HepG2 (cell line): ENCODE measurements around the gene RERGL. TPM values are rescaled to one million over a fixed set of nuclear protein-coding genes. Genes with fewer than 3 reads are reported as not detected.

Experiments used
- ATAC-seq: fragments of 200-7000 bp; cut with Tn5 transposase; 3 replicates; pipeline ENCODE4 v1.9.1; 2020; ENCODE audit warnings: mild to moderate bottlenecking, moderate library complexity
- BruUV-seq: library from RNA; stranded (reverse); fragments of 400-500 nt; replicated peaks from 2 replicates; lab custom pipeline; 2021; lab: Mats Ljungman, UMichigan
- CTCF ChIA-PET: fragments of 300-600 bp; formaldehyde crosslinking; extraction: SDS; loops from one replicate; lab custom pipeline; 2021; ENCODE audit warnings: low total read pairs, inconsistent platforms, low intra/inter-chr PET ratio; lab: Yijun Ruan, JAX
- POLR2A ChIA-PET: fragments of 350-600 bp; sonication (Branson Sonifier 250); formaldehyde crosslinking; loops from one replicate; lab custom pipeline; 2020; ENCODE audit warnings: antibody characterized with exemption, inconsistent platforms; lab: Yijun Ruan, JAX
- DNase-seq: peaks from one replicate; pipeline ENCODE4 v3.0.0-alpha.2; 2015; ENCODE audit warnings: low spot score
- FAIRE-seq: peaks from 3 replicates; lab custom pipeline; 2011; peaks lifted over from hg19 to GRCh38; lab: Jason Lieb, UNC
- H2AFZ ChIP-seq: one replicate; pipeline ENCODE4 v1.6.1; 2011; ENCODE audit warnings: low read length, inconsistent platforms
- H3K27ac ChIP-seq: fragments of 300-600 bp; 3 replicates; pipeline ENCODE4 v1.8.0; 2011; ENCODE audit warnings: mixed run types, mild to moderate bottlenecking, mixed read lengths, low read length, inconsistent platforms; ENCODE audit not compliant: insufficient read depth; ENCODE audit errors: extremely low read length
- H3K27me3 ChIP-seq, 2 experiments: fragments of 200-600 bp in 1 of 2; 2 replicates in 1 of 2; 3 replicates in 1 of 2; pipeline versions ENCODE4 v1.6.0 to v1.8.0; 2011; ENCODE audit warnings: low read length in 2 of 2, mild to moderate bottlenecking in 2 of 2, moderate library complexity in 2 of 2, inconsistent platforms in 1 of 2; ENCODE audit not compliant: insufficient read depth in 2 of 2, control insufficient read depth in 1 of 2
- H3K36me3 ChIP-seq, 2 experiments: fragments of 200-600 bp in 1 of 2; replicated peaks in 1 of 2; 2 replicates in 1 of 2; 3 replicates in 1 of 2; pipeline versions ENCODE4 v1.5.1 to v1.8.0; 2011; ENCODE audit warnings: low read length in 2 of 2, inconsistent platforms in 1 of 2; ENCODE audit not compliant: insufficient read depth in 2 of 2, control insufficient read depth in 1 of 2
- H3K4me1 ChIP-seq: 2 replicates; pipeline ENCODE4 v1.5.1; 2012; ENCODE audit warnings: low read length, inconsistent platforms; ENCODE audit not compliant: insufficient read depth
- H3K4me2 ChIP-seq: 2 replicates; pipeline ENCODE4 v1.6.0; 2011; ENCODE audit warnings: low read depth, low read length, inconsistent platforms
- H3K4me3 ChIP-seq, 3 experiments: fragments of 200-600 bp in 1 of 3; sonication (generic), shearing (Covaris generic) in 1 of 3; replicated peaks in 1 of 3; 2 replicates each; pipeline ENCODE4 v1.5.1; 2011 to 2016; ENCODE audit warnings: low read length in 3 of 3, inconsistent platforms in 2 of 3, low read depth in 2 of 3, mild to moderate bottlenecking in 2 of 3, control low read depth in 1 of 3, mixed read lengths in 1 of 3; ENCODE audit not compliant: insufficient read depth in 1 of 3
- H3K79me2 ChIP-seq: one replicate; pipeline ENCODE4 v1.6.1; 2011; ENCODE audit warnings: low read length, inconsistent platforms; ENCODE audit not compliant: insufficient read depth
- H3K9ac ChIP-seq: 2 replicates; pipeline ENCODE4 v1.6.0; 2011; ENCODE audit warnings: mild to moderate bottlenecking, low read depth, low read length, inconsistent platforms; ENCODE audit not compliant: insufficient read depth
- H3K9me3 ChIP-seq: 2 replicates; pipeline ENCODE4 v1.5.1; 2012; ENCODE audit warnings: mild to moderate bottlenecking, low read length
- H4K20me1 ChIP-seq: 2 replicates; pipeline ENCODE4 v1.6.0; 2011; ENCODE audit warnings: inconsistent platforms, mild to moderate bottlenecking, low read length, moderate library complexity; ENCODE audit not compliant: insufficient read depth
- BRF2 ChIP-seq: sonication (generic); formaldehyde crosslinking; IDR thresholded peaks from 2 replicates; pipeline ENCODE4 v1.8.1; 2022; ENCODE audit warnings: mild to moderate bottlenecking, missing genetic modification reagents
- ELF4 ChIP-seq: sonication (generic); formaldehyde crosslinking; IDR thresholded peaks from 2 replicates; pipeline ENCODE4 v1.5.0; 2020; ENCODE audit warnings: missing genetic modification reagents, mild to moderate bottlenecking, moderate library complexity, borderline replicate concordance
- GLI4 ChIP-seq: sonication (generic); formaldehyde crosslinking; IDR thresholded peaks from 2 replicates; pipeline ENCODE4 v1.5.1; 2020; ENCODE audit warnings: missing genetic modification reagents, mild to moderate bottlenecking, moderate library complexity, borderline replicate concordance
- HINFP ChIP-seq: sonication (generic); formaldehyde crosslinking; IDR thresholded peaks from 2 replicates; pipeline ENCODE4 v1.4.0; 2020; ENCODE audit warnings: low read depth, mild to moderate bottlenecking, missing genetic modification reagents
- HOXA7 ChIP-seq: sonication (generic); formaldehyde crosslinking; IDR thresholded peaks from 2 replicates; pipeline ENCODE4 v1.8.1; 2022; ENCODE audit warnings: mild to moderate bottlenecking, missing genetic modification reagents, moderate library complexity
- KAT8 ChIP-seq: IDR thresholded peaks from 2 replicates; pipeline ENCODE4 v1.6.1; 2016; ENCODE audit warnings: missing genetic modification reagents, missing compliant biosample characterization
- MLLT10 ChIP-seq: sonication (generic); formaldehyde crosslinking; IDR thresholded peaks from 2 replicates; pipeline ENCODE4 v1.4.0; 2020; ENCODE audit warnings: missing genetic modification reagents
- MLX ChIP-seq: IDR thresholded peaks from 2 replicates; pipeline ENCODE4 v1.6.1; 2016
- NFE2L1 ChIP-seq: sonication (generic); formaldehyde crosslinking; IDR thresholded peaks from 2 replicates; pipeline ENCODE4 v1.4.0; 2020; ENCODE audit warnings: missing genetic modification reagents, mild to moderate bottlenecking, borderline replicate concordance
- PPARG ChIP-seq: conservative IDR thresholded peaks from 2 replicates; pipeline ENCODE4 v1.6.1; 2016; ENCODE audit warnings: missing biosample characterization, missing genetic modification reagents
- SETDB1 ChIP-seq: sonication (generic); formaldehyde crosslinking; IDR thresholded peaks from 2 replicates; pipeline ENCODE4 v1.5.1; 2020; ENCODE audit warnings: missing genetic modification reagents, mild to moderate bottlenecking, borderline replicate concordance
- SNAI1 ChIP-seq: sonication (generic); formaldehyde crosslinking; IDR thresholded peaks from 2 replicates; pipeline ENCODE4 v1.5.0; 2020; ENCODE audit warnings: mild to moderate bottlenecking, missing genetic modification reagents, borderline replicate concordance
- THAP7 ChIP-seq: sonication (generic); formaldehyde crosslinking; IDR thresholded peaks from 2 replicates; pipeline ENCODE4 v1.8.1; 2023; ENCODE audit warnings: mild to moderate bottlenecking, missing genetic modification reagents
- ZBTB2 ChIP-seq: sonication (generic); formaldehyde crosslinking; IDR thresholded peaks from 2 replicates; pipeline ENCODE4 v1.8.0; 2022; ENCODE audit warnings: low read depth, missing genetic modification reagents
- ZFP90 ChIP-seq: sonication (generic); formaldehyde crosslinking; IDR thresholded peaks from 2 replicates; pipeline ENCODE4 v1.8.0; 2022; ENCODE audit warnings: missing genetic modification reagents, mild to moderate bottlenecking, inconsistent platforms, borderline replicate concordance
- ZMAT3 ChIP-seq: sonication (generic); formaldehyde crosslinking; conservative IDR thresholded peaks from 2 replicates; pipeline ENCODE4 v1.7.0; 2021; ENCODE audit warnings: missing genetic modification reagents
- ZMYM3 ChIP-seq: sonication (generic); formaldehyde crosslinking; IDR thresholded peaks from 2 replicates; pipeline ENCODE4 v1.5.1; 2020; ENCODE audit warnings: mild to moderate bottlenecking, missing genetic modification reagents
- ZNF350 ChIP-seq: sonication (generic); formaldehyde crosslinking; IDR thresholded peaks from 2 replicates; pipeline ENCODE4 v1.4.0; 2020; ENCODE audit warnings: mild to moderate bottlenecking, low read depth, missing genetic modification reagents, borderline replicate concordance
- ZNF546 ChIP-seq: sonication (generic); formaldehyde crosslinking; conservative IDR thresholded peaks from 2 replicates; pipeline ENCODE4 v1.8.1; 2023; ENCODE audit warnings: mild to moderate bottlenecking, missing genetic modification reagents
- ZNF737 ChIP-seq: sonication (generic); formaldehyde crosslinking; IDR thresholded peaks from 2 replicates; pipeline ENCODE4 v1.5.0; 2020; ENCODE audit warnings: missing genetic modification reagents, mild to moderate bottlenecking, borderline replicate concordance
- WGBS: methylation state at CpG from one replicate; pipeline ENCODE4 v1.1.6; 2017; ENCODE audit warnings: low lambda C conversion rate; 5-methylcytosine and 5-hydroxymethylcytosine counted together
- in situ Hi-C: cut with HindIII; loops from 2 replicates; pipeline ENCODE4 v1.10.0; 2017; ENCODE audit warnings: low pct_unique_long_range_greater_than_20kb; ENCODE audit not compliant: extremely low pct_ligation_motif_present
- intact Hi-C: fragments of 100-400 bp; cut with micrococcal nuclease; formaldehyde crosslinking; loops from one replicate; pipeline ENCODE4 v1.10.0; 2022; ENCODE audit not compliant: unreplicated experiment
- polyA plus RNA-seq, 8 experiments: library from polyadenylated mRNA; depleted of rRNA in 3 of 8; stranded (reverse) in 7 of 8; unstranded in 1 of 8; fragments of >200 nt; fragmentation: Illumina TruSeq in 4 of 8; extraction: Trizol in 4 of 8; gene quantifications; 2 replicates each; pipeline versions ENCODE4 v1.2.1 to v1.2.3, GENCODE V29; 2011 to 2016; ENCODE audit warnings: low read depth in 4 of 8, missing spikeins in 1 of 8, mixed read lengths in 1 of 8; ENCODE audit not compliant: insufficient read depth in 1 of 8
- total RNA-seq, 5 experiments: library from RNA; depleted of rRNA; stranded (reverse); fragments of >200 nt; fragmentation: Illumina TruSeq; extraction: Trizol; gene quantifications; 2 replicates each; pipeline ENCODE4 v1.2.3, GENCODE V29; 2016; ENCODE audit warnings: low read depth in 1 of 5

Gene RERGL
- total and polyA plus RNA-seq, 2 of the 13 experiments (the other 11 are each of a cell fraction or from before 2014, with no cell fraction given), result not detected

- TF ChIP-seq PPARG (no peak), HINFP (CRISPR knock-in tag) (no peak), GLI4 (CRISPR knock-in tag) (no peak), KAT8 (no peak)
These were observed 11.1 kb upstream of the RERGL start (continued) for GRCh38 chr12:18101043-18101442.

GRCh38 chr12:18084080-18084479 is 5.9 kb downstream of the RERGL start:
- no peak for DNase-seq
- no peaks in the 10 kb centered on the region for H3K79me2 ChIP-seq
- H3K36me3 ChIP-seq, result no peaks in the 10 kb centered on the region
- no TSS peak for BruUV-seq
- no peak for FAIRE-seq
- 0% methylated on average over 3 of the region's 3 CpGs for WGBS
- H3K4me2 ChIP-seq, result no peak overlapping the region
- H3K9me3 ChIP-seq, result peaks cover 27% of the 10 kb centered on the region
- H2AFZ ChIP-seq, result no peak overlapping the region
- intact Hi-C loops, result no loop called here
- H3K27me3 ChIP-seq, result no peaks in the 10 kb centered on the region
- H3K4me3 ChIP-seq, result no peak overlapping the region
- no peak overlapping the region for H3K9ac ChIP-seq
- in situ Hi-C loops, result no loop called here
- H3K27ac ChIP-seq, result no peak overlapping the region
- ChIA-PET POLR2A (no interaction called here), CTCF (no interaction called here)
- no peaks in the 10 kb centered on the region for H4K20me1 ChIP-seq
- ATAC-seq, result no peak
- no peaks in the 10 kb centered on the region for H3K4me1 ChIP-seq
- TF ChIP-seq BRF2 (CRISPR knock-in tag), result no peak
- no peak for TF ChIP-seq ZMYM3
- no peak for TF ChIP-seq HOXA7
- no peak for TF ChIP-seq ZFP90
- TF ChIP-seq THAP7 (CRISPR knock-in tag), result no peak
- no peak for TF ChIP-seq ZMAT3 (CRISPR knock-in tag)
- no peak for TF ChIP-seq SETDB1 (CRISPR knock-in tag)
- TF ChIP-seq SNAI1 (CRISPR knock-in tag), result no peak
- TF ChIP-seq ZNF737 (CRISPR knock-in tag), result no peak
- TF ChIP-seq ELF4, result no peak
- TF ChIP-seq ZNF546 (CRISPR knock-in tag), result no peak
- TF ChIP-seq MLLT10, result no peak
- no peak for TF ChIP-seq ZNF350 (CRISPR knock-in tag)
- no peak for TF ChIP-seq ZBTB2 (CRISPR knock-in tag)
- no peak for TF ChIP-seq NFE2L1 (CRISPR knock-in tag)
- TF ChIP-seq MLX (CRISPR knock-in tag), result no peak
